ENCODE data around the gene CEP290. TPM values are rescaled to one million over a fixed set of nuclear protein-coding genes. Genes with fewer than 3 reads are reported as not detected.

Gene CEP290
- total and polyA plus RNA-seq, 2 experiments from 2014 or later = 17.3 to 25.7 TPM

DNA sequence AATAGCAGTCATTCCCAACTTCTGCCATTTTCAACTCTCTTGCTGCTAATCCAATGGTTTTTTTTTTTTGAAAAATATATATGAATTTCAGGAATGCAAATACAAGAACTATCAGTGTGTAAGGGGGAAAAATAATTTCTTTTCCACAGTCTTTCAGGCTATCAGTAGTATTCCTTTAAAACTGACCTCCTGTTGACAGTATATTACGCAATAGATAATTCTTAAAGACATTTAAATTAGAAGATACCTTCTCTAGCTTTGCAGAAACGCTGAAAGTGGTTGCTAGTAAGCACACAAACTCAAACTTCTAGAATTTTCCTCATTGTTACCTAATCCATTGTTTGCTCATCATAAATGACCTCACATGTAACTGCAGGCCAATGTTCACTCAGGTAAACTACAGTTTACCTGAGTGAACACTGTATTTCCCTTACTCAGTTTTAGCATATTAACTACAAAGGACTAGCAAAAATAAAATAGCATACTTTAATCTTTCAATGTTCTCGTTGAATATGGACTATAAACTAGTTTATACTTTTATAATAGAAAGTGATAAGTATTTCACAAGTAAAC lies 112.7 kb downstream of the CEP290 start, which contains the start of gene C12orf50:
Gene C12orf50, minus strand, starts transcription at position 309 of the 573 bp plus-strand sequence. CDS start 2,439 bp downstream, outside the sequence.
- Histone ChIP-seq H3K4me2 (no peak within 1 kb of the TSS), H3K27me3 (ENCODE audit: insufficient read depth) (no peaks in the 10 kb centered on the region), H3K9me2 (ENCODE audit: insufficient read depth) (no peaks in the 10 kb centered on the region), H3F3A (replicated peaks; ENCODE audit: low read depth) (no peaks in the 10 kb centered on the region), H3K36me3 (ENCODE audit: insufficient read depth) (no peaks in the 10 kb centered on the region), H4K20me1 (replicated peaks; ENCODE audit: insufficient read depth) (no peaks in the 10 kb centered on the region), H3K27ac (ENCODE audit: low read depth) (no peak within 1 kb of the TSS), H3K79me2 (replicated peaks; ENCODE audit: insufficient read depth) (no peaks in the 10 kb centered on the region), H2AFZ (no peak within 1 kb of the TSS), H3K4me3 (no peak within 1 kb of the TSS), H3K4me1 (ENCODE audit: insufficient read depth) (no peaks in the 10 kb centered on the region)
- peaks cover 24% of the 10 kb centered on the region for H3K9me3 Mint-ChIP-seq
- TF ChIP-seq, protein P1, sequence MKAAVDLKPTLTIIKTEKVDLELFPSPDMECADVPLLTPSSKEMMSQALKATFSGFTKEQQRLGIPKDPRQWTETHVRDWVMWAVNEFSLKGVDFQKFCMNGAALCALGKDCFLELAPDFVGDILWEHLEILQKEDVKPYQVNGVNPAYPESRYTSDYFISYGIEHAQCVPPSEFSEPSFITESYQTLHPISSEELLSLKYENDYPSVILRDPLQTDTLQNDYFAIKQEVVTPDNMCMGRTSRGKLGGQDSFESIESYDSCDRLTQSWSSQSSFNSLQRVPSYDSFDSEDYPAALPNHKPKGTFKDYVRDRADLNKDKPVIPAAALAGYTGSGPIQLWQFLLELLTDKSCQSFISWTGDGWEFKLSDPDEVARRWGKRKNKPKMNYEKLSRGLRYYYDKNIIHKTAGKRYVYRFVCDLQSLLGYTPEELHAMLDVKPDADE (IDR thresholded peaks at IDR 0.05) = no peak
- no peak for TF ChIP-seq NANOG (IDR thresholded peaks at IDR 0.05; ENCODE audit: borderline replicate concordance)
- no peak for TF ChIP-seq EZH2 (IDR thresholded peaks at IDR 0.05; ENCODE audit: low read depth, unreplicated experiment)
- no peak for TF ChIP-seq JUNB (IDR thresholded peaks at IDR 0.05; ENCODE audit: unreplicated experiment)
- DNase-seq (ENCODE audit: low spot score) (no peak), ATAC-seq (no peak)
- no peak within 1 kb of the TSS for H3K27ac Mint-ChIP-seq
- H3K27me3 Mint-ChIP-seq (ENCODE audit: insufficient read depth, low read depth, poor library complexity) = no peaks in the 10 kb centered on the region
- H3K4me3 Mint-ChIP-seq = no peak within 1 kb of the TSS
- no peaks in the 10 kb centered on the region for H3K4me1 Mint-ChIP-seq
- H3K36me3 Mint-ChIP-seq (ENCODE audit: low read depth) = peaks cover 13% of the 10 kb centered on the region; the same call in 1 of the 3 replicates

DNA sequence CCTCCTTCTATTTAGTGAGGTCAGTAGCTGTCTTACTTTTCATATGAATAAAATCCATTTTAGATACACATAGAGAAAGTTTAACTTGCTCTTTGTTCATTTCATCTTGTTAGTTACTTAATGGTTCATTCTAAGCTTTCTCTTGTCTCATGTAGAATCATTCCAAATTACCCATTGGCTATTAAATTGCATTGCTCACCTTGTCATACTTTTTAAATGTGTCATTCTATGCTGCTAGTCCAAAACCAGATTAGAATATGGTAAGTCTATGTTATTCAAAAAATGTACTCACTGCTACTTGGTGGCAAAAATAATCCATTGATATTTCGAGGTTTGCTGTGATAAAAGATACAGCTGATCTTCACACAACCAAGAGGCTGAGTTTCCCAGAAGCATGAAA lies 115.7 kb downstream of the CEP290 start:
- no peaks in the 10 kb centered on the region for H3K36me3 ChIP-seq (ENCODE audit: insufficient read depth)
- H3K9me2 ChIP-seq (ENCODE audit: insufficient read depth) = no peaks in the 10 kb centered on the region
- no peak overlapping the region for H2AFZ ChIP-seq
- H3K79me2 ChIP-seq (replicated peaks; ENCODE audit: insufficient read depth) = no peaks in the 10 kb centered on the region
- no peaks in the 10 kb centered on the region for H4K20me1 ChIP-seq (replicated peaks; ENCODE audit: insufficient read depth)
- no peaks in the 10 kb centered on the region for H3F3A ChIP-seq (replicated peaks; ENCODE audit: low read depth)
- Mint-ChIP-seq H3K27me3 (ENCODE audit: insufficient read depth, low read depth, poor library complexity) (no peaks in the 10 kb centered on the region), H3K27ac (no peak overlapping the region), H3K9me3 (peaks cover 14% of the 10 kb centered on the region), H3K4me1 (no peaks in the 10 kb centered on the region), H3K4me3 (no peak overlapping the region), H3K36me3 (ENCODE audit: low read depth) (peaks cover 7% of the 10 kb centered on the region; the same call in 1 of the 3 replicates)
- DNase-seq (ENCODE audit: low spot score) (no peak), ATAC-seq (no peak)
- no peak overlapping the region for H3K4me2 ChIP-seq
- no peak overlapping the region for H3K4me3 ChIP-seq
- no peak overlapping the region for H3K27ac ChIP-seq (ENCODE audit: low read depth)
- H3K27me3 ChIP-seq (ENCODE audit: insufficient read depth) = no peaks in the 10 kb centered on the region
- H3K4me1 ChIP-seq (ENCODE audit: insufficient read depth) = no peaks in the 10 kb centered on the region
- TF ChIP-seq, protein P2, sequence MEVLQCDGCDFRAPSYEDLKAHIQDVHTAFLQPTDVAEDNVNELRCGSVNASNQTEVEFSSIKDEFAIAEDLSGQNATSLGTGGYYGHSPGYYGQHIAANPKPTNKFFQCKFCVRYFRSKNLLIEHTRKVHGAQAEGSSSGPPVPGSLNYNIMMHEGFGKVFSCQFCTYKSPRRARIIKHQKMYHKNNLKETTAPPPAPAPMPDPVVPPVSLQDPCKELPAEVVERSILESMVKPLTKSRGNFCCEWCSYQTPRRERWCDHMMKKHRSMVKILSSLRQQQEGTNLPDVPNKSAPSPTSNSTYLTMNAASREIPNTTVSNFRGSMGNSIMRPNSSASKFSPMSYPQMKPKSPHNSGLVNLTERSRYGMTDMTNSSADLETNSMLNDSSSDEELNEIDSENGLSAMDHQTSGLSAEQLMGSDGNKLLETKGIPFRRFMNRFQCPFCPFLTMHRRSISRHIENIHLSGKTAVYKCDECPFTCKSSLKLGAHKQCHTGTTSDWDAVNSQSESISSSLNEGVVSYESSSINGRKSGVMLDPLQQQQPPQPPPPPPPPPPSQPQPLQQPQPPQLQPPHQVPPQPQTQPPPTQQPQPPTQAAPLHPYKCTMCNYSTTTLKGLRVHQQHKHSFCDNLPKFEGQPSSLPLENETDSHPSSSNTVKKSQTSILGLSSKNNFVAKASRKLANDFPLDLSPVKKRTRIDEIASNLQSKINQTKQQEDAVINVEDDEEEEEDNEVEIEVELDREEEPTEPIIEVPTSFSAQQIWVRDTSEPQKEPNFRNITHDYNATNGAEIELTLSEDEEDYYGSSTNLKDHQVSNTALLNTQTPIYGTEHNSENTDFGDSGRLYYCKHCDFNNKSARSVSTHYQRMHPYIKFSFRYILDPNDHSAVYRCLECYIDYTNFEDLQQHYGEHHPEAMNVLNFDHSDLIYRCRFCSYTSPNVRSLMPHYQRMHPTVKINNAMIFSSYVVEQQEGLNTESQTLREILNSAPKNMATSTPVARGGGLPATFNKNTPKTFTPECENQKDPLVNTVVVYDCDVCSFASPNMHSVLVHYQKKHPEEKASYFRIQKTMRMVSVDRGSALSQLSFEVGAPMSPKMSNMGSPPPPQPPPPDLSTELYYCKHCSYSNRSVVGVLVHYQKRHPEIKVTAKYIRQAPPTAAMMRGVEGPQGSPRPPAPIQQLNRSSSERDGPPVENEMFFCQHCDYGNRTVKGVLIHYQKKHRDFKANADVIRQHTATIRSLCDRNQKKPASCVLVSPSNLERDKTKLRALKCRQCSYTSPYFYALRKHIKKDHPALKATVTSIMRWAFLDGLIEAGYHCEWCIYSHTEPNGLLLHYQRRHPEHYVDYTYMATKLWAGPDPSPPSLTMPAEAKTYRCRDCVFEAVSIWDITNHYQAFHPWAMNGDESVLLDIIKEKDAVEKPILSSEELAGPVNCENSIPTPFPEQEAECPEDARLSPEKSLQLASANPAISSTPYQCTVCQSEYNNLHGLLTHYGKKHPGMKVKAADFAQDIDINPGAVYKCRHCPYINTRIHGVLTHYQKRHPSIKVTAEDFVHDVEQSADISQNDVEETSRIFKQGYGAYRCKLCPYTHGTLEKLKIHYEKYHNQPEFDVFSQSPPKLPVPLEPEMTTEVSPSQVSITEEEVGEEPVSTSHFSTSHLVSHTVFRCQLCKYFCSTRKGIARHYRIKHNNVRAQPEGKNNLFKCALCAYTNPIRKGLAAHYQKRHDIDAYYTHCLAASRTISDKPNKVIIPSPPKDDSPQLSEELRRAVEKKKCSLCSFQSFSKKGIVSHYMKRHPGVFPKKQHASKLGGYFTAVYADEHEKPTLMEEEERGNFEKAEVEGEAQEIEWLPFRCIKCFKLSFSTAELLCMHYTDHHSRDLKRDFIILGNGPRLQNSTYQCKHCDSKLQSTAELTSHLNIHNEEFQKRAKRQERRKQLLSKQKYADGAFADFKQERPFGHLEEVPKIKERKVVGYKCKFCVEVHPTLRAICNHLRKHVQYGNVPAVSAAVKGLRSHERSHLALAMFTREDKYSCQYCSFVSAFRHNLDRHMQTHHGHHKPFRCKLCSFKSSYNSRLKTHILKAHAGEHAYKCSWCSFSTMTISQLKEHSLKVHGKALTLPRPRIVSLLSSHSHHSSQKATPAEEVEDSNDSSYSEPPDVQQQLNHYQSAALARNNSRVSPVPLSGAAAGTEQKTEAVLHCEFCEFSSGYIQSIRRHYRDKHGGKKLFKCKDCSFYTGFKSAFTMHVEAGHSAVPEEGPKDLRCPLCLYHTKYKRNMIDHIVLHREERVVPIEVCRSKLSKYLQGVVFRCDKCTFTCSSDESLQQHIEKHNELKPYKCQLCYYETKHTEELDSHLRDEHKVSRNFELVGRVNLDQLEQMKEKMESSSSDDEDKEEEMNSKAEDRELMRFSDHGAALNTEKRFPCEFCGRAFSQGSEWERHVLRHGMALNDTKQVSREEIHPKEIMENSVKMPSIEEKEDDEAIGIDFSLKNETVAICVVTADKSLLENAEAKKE (CRISPR knock-in tag; IDR thresholded peaks at IDR 0.05) = no peak
- TF ChIP-seq EZH2 (IDR thresholded peaks at IDR 0.05; ENCODE audit: low read depth, unreplicated experiment) = no peak
- TF ChIP-seq, protein P3, sequence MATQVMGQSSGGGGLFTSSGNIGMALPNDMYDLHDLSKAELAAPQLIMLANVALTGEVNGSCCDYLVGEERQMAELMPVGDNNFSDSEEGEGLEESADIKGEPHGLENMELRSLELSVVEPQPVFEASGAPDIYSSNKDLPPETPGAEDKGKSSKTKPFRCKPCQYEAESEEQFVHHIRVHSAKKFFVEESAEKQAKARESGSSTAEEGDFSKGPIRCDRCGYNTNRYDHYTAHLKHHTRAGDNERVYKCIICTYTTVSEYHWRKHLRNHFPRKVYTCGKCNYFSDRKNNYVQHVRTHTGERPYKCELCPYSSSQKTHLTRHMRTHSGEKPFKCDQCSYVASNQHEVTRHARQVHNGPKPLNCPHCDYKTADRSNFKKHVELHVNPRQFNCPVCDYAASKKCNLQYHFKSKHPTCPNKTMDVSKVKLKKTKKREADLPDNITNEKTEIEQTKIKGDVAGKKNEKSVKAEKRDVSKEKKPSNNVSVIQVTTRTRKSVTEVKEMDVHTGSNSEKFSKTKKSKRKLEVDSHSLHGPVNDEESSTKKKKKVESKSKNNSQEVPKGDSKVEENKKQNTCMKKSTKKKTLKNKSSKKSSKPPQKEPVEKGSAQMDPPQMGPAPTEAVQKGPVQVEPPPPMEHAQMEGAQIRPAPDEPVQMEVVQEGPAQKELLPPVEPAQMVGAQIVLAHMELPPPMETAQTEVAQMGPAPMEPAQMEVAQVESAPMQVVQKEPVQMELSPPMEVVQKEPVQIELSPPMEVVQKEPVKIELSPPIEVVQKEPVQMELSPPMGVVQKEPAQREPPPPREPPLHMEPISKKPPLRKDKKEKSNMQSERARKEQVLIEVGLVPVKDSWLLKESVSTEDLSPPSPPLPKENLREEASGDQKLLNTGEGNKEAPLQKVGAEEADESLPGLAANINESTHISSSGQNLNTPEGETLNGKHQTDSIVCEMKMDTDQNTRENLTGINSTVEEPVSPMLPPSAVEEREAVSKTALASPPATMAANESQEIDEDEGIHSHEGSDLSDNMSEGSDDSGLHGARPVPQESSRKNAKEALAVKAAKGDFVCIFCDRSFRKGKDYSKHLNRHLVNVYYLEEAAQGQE (IDR thresholded peaks at IDR 0.05; ENCODE audit: unreplicated experiment) = no peak
- TF ChIP-seq NANOG (IDR thresholded peaks at IDR 0.05; ENCODE audit: borderline replicate concordance) = no peak
- TF ChIP-seq EZH2phosphoT487 (IDR thresholded peaks at IDR 0.05; ENCODE audit: unreplicated experiment) = no peak
- TF ChIP-seq POLR2AphosphoS5 (IDR thresholded peaks at IDR 0.05; ENCODE audit: low read depth) = no peak
- TF ChIP-seq, protein P1 (IDR thresholded peaks at IDR 0.05) = no peak

Data from GM23338 (cell line).